Retinal pigment epithelial cell (primary cell): ENCODE measurements around the gene ITPKA.

Experiments used
- DNase-seq: peaks from one replicate; pipeline ENCODE4 v3.0.0-alpha.2; 2010; ENCODE audit warnings: low read depth
- H3K4me3 ChIP-seq: 2 replicates; pipeline ENCODE4 v1.5.1; 2011; ENCODE audit warnings: mild to moderate bottlenecking, low read length, control low read depth, moderate library complexity
- CTCF ChIP-seq: conservative IDR thresholded peaks from 2 replicates; pipeline ENCODE4 v1.5.1; 2011; ENCODE audit warnings: low read depth, low read length, control low read depth, inconsistent platforms

ITPKA gene

DNA sequence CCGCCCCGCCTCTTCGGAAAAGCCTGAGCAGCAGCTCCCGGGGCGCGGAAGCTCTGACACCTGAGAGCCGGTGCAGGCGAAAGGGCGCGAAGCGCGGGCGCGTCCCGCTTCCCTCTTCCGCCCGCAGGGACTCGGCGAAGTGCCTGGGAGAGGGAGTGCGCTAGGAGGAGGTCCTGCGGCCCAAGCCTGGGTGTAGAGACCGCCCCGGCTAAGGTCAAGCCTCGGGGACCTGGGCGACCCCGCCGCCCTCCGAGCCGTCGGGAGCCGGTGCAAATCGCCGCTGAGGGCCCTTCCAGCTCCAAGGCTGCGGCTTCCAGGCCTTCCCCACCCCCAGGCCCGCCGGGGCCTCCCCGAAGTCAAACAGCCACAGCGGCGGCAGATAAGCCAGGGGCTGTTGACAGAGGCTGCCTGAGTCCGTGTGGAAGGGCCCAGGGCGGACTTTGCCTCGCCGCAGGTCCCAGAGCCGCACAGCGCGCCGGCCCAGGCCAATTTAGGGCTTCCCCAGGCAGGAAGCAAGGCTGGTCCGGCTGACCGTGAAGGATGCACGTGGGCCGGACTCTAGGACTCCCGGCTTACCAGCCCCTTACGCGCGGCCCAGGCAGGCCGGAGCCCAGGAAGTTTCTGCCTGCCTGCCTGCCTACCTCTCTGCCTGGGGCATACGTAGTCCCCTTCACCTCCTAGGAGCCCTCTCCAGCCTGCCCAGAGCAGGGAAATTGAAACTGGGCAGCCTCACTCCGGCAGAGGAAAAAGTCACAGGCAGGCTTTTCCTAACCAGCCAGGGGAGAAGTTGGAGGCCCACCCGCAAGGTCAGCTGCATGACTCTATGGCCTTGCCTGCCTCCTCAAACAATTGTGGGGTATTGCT is 2.3 kb downstream of the ITPKA start:
- H3K4me3 ChIP-seq: no peak overlapping the region
- no peak for TF ChIP-seq CTCF
- no peak for DNase-seq

DNA sequence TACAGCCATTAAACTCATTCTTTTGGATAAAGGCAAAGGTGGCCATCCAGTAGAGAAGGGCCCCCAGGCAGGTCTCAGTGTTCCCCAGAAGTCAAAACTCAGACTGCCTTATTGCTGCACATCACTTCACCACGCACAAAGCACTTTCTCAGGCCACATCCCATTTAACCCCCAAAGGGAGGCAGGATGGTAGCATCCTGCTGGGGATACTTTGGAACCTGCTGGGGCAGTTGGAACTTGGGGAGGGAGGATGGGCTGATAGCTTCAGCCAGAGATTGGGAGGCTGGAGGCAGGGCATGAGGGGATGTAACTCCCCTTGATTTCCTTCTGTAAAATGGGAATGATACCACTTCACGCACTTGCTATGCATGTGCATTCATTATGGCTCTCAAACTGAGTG is 5.0 kb downstream of the ITPKA start:
- H3K4me3 ChIP-seq: no peak overlapping the region
- no peak for TF ChIP-seq CTCF
- no peak for DNase-seq

DNA sequence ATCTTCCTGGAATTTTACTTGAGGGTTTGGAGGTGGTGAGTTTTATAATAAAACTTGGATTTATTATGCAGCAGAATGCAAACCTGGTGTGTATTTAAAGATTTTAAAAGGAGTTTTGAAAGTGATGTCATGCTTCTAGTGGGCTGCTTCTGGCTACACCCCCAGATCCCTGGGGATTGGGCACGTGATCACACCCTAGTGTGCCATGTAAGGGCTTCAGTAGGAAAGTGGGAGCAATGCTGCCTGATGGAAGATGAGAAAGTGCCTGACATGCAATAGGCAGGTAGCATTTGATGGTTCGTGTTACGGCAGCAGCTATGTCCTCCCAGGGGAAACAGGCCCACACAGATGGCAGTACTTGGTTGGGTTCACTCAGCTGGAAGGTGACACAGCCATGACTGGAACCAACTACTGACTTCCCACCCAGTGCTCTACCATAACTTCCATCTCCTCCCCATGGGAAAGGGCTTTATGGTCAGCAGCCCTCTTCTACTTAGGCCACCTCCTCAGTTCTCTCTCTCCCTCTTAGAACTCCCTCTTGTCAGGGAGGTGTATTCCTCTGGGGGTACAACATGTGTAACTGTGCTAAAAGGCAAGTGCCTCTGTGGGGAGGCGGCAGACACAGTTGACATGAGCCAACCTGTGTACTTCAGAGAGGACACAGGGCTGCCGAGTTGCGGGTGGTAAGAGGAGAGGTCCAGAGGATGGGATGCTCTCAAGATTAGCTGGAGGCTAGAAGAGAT is 5.6 kb downstream of the ITPKA start:
- no peak for DNase-seq
- no peak for TF ChIP-seq CTCF
- H3K4me3 ChIP-seq: no peak overlapping the region

GRCh38 chr15:41501191-41501917 is 7.7 kb downstream of the ITPKA start:
- DNase-seq: no peak
- H3K4me3 ChIP-seq: peak overlapping the region; percentile 4
- TF ChIP-seq CTCF: no peak

GRCh38 chr15:41501931-41502794 is 8.5 kb downstream of the ITPKA start:
- H3K4me3 ChIP-seq: no peak overlapping the region
- DNase-seq: no peak
- TF ChIP-seq CTCF: no peak

DNA sequence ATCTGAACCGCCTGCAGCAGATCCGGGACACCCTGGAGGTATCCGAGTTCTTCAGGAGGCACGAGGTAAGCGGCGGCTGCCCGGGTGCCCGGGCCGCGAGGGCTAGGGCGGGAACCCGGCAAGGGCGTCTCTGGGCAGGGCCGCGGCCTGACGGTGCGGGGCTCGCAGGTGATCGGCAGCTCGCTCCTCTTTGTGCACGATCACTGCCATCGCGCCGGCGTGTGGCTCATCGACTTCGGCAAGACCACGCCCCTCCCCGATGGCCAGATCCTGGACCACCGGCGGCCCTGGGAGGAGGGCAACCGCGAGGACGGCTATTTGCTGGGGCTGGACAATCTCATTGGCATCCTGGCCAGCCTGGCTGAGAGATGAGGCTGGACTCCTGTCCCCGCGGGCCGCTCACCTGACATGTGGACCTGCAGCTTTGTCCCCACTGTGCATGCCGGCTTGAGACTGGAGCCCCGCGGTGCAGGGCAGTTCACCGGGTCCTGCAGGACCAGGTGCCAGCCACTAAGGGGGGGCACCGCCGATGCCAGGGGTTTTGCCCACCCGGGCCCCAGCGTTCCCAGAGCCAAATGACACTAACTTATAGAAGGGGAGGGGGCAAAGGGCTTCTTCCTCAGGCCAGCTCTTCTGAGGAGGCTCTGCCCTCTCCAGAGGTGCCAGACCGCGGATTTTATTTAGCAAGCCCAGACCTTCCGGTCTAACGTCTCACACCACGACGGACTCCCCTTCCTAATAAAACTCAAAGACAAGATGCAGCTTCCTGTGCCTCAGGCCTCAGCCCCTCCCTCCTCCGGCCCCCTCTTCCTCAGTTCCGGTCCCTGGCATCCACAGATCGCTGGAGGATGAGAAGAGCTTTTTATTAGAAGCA is 9.4 kb downstream of the ITPKA start:
- no peak for DNase-seq
- TF ChIP-seq CTCF: no peak
- H3K4me3 ChIP-seq: no peak overlapping the region
